Measurements from ENCODE around the gene DCP2. TPM values are rescaled to one million over a fixed set of nuclear protein-coding genes. Genes with fewer than 3 reads are reported as not detected.

The DCP2 gene
- total and polyA plus RNA-seq, 7 donors, result 5.5 to 26.8 (median 18.1) TPM

DNA sequence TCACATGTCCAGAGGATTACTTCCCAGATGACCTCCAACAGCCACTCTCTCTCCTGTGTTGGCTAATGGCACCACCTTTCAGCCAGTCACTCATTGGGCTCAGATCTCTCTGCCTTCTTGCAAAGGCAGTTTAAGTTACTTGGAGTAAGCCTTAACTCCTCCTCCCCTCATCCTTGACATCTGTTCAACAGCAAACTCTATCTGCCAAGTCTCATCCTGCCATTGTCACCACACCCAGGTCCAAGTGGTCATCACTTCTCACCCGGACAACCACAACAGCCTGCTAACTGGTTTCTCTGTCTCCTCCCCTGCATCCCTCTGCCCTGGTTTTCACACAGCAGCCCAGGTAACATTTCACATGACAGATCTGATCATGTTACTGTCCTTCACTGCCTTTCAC is 58.5 kb downstream of the DCP2 start:
- TF ChIP-seq CTCF (IDR thresholded peaks at IDR 0.05) (no peak), EP300 (IDR thresholded peaks at IDR 0.05) (no peak), POLR2A (IDR thresholded peaks at IDR 0.05) (no peak), POLR2AphosphoS5 (IDR thresholded peaks at IDR 0.05) (no peak)
- Histone ChIP-seq H3K27ac (no peak overlapping the region), H3K4me3 (no peak overlapping the region), H3K27me3 (no peaks in the 10 kb centered on the region), H3K9me3 (no peaks in the 10 kb centered on the region), H3K36me3 (no peaks in the 10 kb centered on the region), H3K4me1 (peaks cover 0 to 9% (median 0%) of the 10 kb centered on the region in 4 donors)
- DNase-seq, result no peak
- WGBS, 2 donors, result 85 to 90% methylated on average over 1 of the region's 1 CpG
- intact Hi-C loops (cut with DNase I), result no loop called here

DNA sequence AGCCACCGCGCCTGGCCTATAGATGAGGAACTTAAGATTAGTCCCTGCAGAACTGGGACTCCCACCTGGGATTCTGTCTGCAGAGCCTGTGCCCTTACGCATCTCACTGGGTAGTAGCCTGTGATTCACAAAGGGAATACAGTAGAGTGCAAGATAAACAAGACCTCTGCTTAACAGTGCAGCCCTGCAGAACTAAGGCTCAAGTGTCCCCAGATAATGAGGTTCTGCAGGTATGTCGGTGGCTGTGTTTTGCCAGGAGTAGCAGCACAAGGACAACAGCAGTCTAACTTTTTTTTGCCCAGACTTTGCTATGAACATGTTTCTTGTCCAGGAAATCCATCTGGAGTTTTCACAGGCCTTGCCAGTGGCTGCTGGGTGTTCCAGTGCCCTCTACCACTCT is 59.7 kb downstream of the DCP2 start:
- Histone ChIP-seq H3K9me3 (no peaks in the 10 kb centered on the region), H3K4me1 (peaks cover 0 to 9% (median 0%) of the 10 kb centered on the region in 4 donors), H3K36me3 (no peaks in the 10 kb centered on the region), H3K4me3 (no peak overlapping the region), H3K27me3 (no peaks in the 10 kb centered on the region), H3K27ac (no peak overlapping the region)
- TF ChIP-seq CTCF (IDR thresholded peaks at IDR 0.05) (no peak), POLR2AphosphoS5 (IDR thresholded peaks at IDR 0.05) (no peak), POLR2A (IDR thresholded peaks at IDR 0.05) (no peak), EP300 (IDR thresholded peaks at IDR 0.05) (no peak)
- WGBS, 2 donors, result 95 to 97% methylated on average over 4 of the region's 4 CpGs
- intact Hi-C loops (cut with DNase I), result no loop called here
- DNase-seq, result no peak

GRCh38 chr5:113036826-113037225 is 60.2 kb downstream of the DCP2 start:
- Histone ChIP-seq H3K27me3 (no peaks in the 10 kb centered on the region), H3K4me1 (peaks cover 0 to 9% (median 0%) of the 10 kb centered on the region in 4 donors), H3K27ac (no peak overlapping the region), H3K4me3 (no peak overlapping the region), H3K9me3 (no peaks in the 10 kb centered on the region), H3K36me3 (no peaks in the 10 kb centered on the region)
- no peak for DNase-seq
- TF ChIP-seq POLR2AphosphoS5 (IDR thresholded peaks at IDR 0.05) (no peak), EP300 (IDR thresholded peaks at IDR 0.05) (no peak), CTCF (IDR thresholded peaks at IDR 0.05) (no peak), POLR2A (IDR thresholded peaks at IDR 0.05) (no peak)
- WGBS, 2 donors, result 95 to 97% methylated on average over 1 of the region's 1 CpG
- intact Hi-C loops (cut with DNase I), result no loop called here

GRCh38 chr5:113038136-113038535 is 61.5 kb downstream of the DCP2 start:
- peaks cover 0 to 3% (median 0%) of the 10 kb centered on the region in 4 donors for H3K4me1 ChIP-seq
- H3K36me3 ChIP-seq, result no peaks in the 10 kb centered on the region
- H3K9me3 ChIP-seq, result no peaks in the 10 kb centered on the region
- no peaks in the 10 kb centered on the region for H3K27me3 ChIP-seq
- WGBS, 2 donors, result 95 to 96% methylated on average over 1 of the region's 1 CpG
- TF ChIP-seq POLR2A (IDR thresholded peaks at IDR 0.05), result no peak
- TF ChIP-seq POLR2AphosphoS5 (IDR thresholded peaks at IDR 0.05), result no peak
- TF ChIP-seq EP300 (IDR thresholded peaks at IDR 0.05), result no peak
- no peak for TF ChIP-seq CTCF (IDR thresholded peaks at IDR 0.05)
- no peak overlapping the region for H3K4me3 ChIP-seq
- intact Hi-C loops (cut with DNase I), result no loop called here
- DNase-seq, result no peak
- H3K27ac ChIP-seq, result no peak overlapping the region

DNA sequence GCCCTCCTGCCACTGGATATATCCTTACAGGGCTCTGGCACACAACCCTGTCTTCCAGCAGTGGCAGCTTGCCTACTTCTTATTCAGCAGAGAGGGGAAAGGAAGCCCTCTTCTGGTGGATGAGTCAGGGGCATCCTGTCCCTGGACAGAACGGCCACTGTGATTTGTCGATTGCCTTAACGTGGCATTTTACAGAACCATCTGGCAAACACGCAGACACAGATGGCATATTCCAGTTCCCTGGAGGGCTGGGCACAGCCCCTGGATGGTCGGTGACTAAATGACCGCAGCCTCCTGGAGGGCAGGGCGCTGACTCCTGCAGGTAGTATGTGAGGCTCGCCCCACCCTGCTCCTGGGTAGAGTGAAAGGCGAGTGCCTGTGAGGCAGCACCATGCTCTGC is 62.1 kb downstream of the DCP2 start:
- DNase-seq, result no peak
- WGBS, 2 donors, result 72 to 88% methylated on average over 9 of the region's 9 CpGs
- Histone ChIP-seq H3K9me3 (no peaks in the 10 kb centered on the region), H3K27ac (no peak overlapping the region), H3K36me3 (no peaks in the 10 kb centered on the region), H3K4me1 (peaks cover 0 to 5% (median 0%) of the 10 kb centered on the region in 4 donors), H3K27me3 (no peaks in the 10 kb centered on the region), H3K4me3 (no peak overlapping the region)
- intact Hi-C loops (cut with DNase I), result no loop called here
- no peak for TF ChIP-seq EP300 (IDR thresholded peaks at IDR 0.05)
- TF ChIP-seq CTCF (IDR thresholded peaks at IDR 0.05), result no peak
- no peak for TF ChIP-seq POLR2AphosphoS5 (IDR thresholded peaks at IDR 0.05)
- no peak for TF ChIP-seq POLR2A (IDR thresholded peaks at IDR 0.05)
